SK-N-SH (cell line): ENCODE results near the gene METTL25B. TPM values are rescaled to one million over a fixed set of nuclear protein-coding genes. Genes with fewer than 3 reads are reported as not detected.

Experiments
- CTCF ChIA-PET: fragments of 300-600, 350-600 bp; formaldehyde crosslinking; extraction: SDS; loops from one replicate; lab custom pipeline; 2021; lab: Yijun Ruan, JAX
- POLR2A ChIA-PET: fragments of 350-600 bp; sonication (Branson Sonifier 250); formaldehyde crosslinking; extraction: SDS; loops from one replicate; lab custom pipeline; 2020; ENCODE audit warnings: antibody characterized with exemption, inconsistent platforms; lab: Yijun Ruan, JAX
- DNase-seq: peaks from one replicate; pipeline ENCODE4 v3.0.0; 2012
- H2AFZ ChIP-seq: fragments of 200-600 bp; sonication (generic); 2 replicates; pipeline ENCODE4 v1.8.1; 2016; ENCODE audit warnings: antibody characterized with exemption, mild to moderate bottlenecking, low read depth
- H3F3A ChIP-seq: fragments of 200-600 bp; sonication (generic); replicated peaks from 2 replicates; pipeline ENCODE3; 2016; ENCODE audit warnings: antibody characterized with exemption, mild to moderate bottlenecking; ENCODE audit not compliant: insufficient read depth
- H3K27ac ChIP-seq, 2 experiments: fragments of 200-500 bp in 1 of 2; fragments of 200-600 bp in 1 of 2; sonication (Bioruptor generic) in 1 of 2; sonication (generic), shearing (Covaris generic) in 1 of 2; 2 replicates each; pipeline versions ENCODE4 v1.5.1 to v1.6.1; 2014 to 2016; ENCODE audit warnings: low read depth in 2 of 2, inconsistent platforms in 1 of 2, low read length in 1 of 2, mild to moderate bottlenecking in 1 of 2, mixed read lengths in 1 of 2
- H3K27me3 ChIP-seq: fragments of 200-600 bp; sonication (generic), shearing (Covaris generic); 2 replicates; pipeline ENCODE4 v1.6.1; 2016; ENCODE audit warnings: mixed run types; ENCODE audit not compliant: insufficient read depth
- H3K36me3 ChIP-seq, 2 experiments: fragments of 200-500 bp in 1 of 2; fragments of 200-600 bp in 1 of 2; sonication (Bioruptor generic) in 1 of 2; sonication (generic) in 1 of 2; replicated peaks in 1 of 2; 2 replicates each; pipeline versions ENCODE3 to v1.5.1; 2014 to 2016; ENCODE audit warnings: low read length in 1 of 2, mild to moderate bottlenecking in 1 of 2; ENCODE audit not compliant: insufficient read depth in 2 of 2, control insufficient read depth in 1 of 2
- H3K4me1 ChIP-seq, 2 experiments: fragments of 200-500 bp in 1 of 2; fragments of 200-600 bp in 1 of 2; sonication (Bioruptor generic) in 1 of 2; sonication (generic), shearing (Covaris generic) in 1 of 2; 2 replicates each; pipeline versions ENCODE4 v1.5.1 to v1.6.1; 2014 to 2016; ENCODE audit warnings: low read depth in 1 of 2, low read length in 1 of 2, mixed run types in 1 of 2; ENCODE audit not compliant: insufficient read depth in 2 of 2, control insufficient read depth in 1 of 2
- H3K4me2 ChIP-seq: fragments of 200-600 bp; sonication (generic), shearing (Covaris generic); 2 replicates; pipeline ENCODE4 v1.6.1; 2017; ENCODE audit warnings: mixed run types
- H3K4me3 ChIP-seq, 2 experiments: fragments of 200-500 bp in 1 of 2; fragments of 200-600 bp in 1 of 2; sonication (Bioruptor generic) in 1 of 2; sonication (generic), shearing (Covaris generic) in 1 of 2; 2 replicates each; pipeline versions ENCODE4 v1.5.1 to v1.8.1; 2014 to 2016; ENCODE audit warnings: low read depth in 2 of 2, inconsistent platforms in 1 of 2, low read length in 1 of 2, mild to moderate bottlenecking in 1 of 2, mixed read lengths in 1 of 2, moderate library complexity in 1 of 2
- H3K79me2 ChIP-seq: fragments of 200-600 bp; sonication (generic); 2 replicates; pipeline ENCODE4 v1.8.1; 2017; ENCODE audit warnings: mild to moderate bottlenecking; ENCODE audit not compliant: insufficient read depth
- H3K9ac ChIP-seq: fragments of 200-600 bp; sonication (generic); 2 replicates; pipeline ENCODE4 v1.6.1; 2017; ENCODE audit warnings: mixed run types
- H3K9me2 ChIP-seq: fragments of 200-600 bp; sonication (generic); 2 replicates; pipeline ENCODE4 v1.6.1; 2017; ENCODE audit warnings: mixed run types
- H3K9me3 ChIP-seq: fragments of 200-600 bp; sonication (generic); 2 replicates; pipeline ENCODE4 v1.6.1; 2017; ENCODE audit warnings: mixed run types, mild to moderate bottlenecking, moderate library complexity
- H4K20me1 ChIP-seq: fragments of 200-600 bp; sonication (generic); 2 replicates; pipeline ENCODE4 v1.6.1; 2017; ENCODE audit warnings: mild to moderate bottlenecking, mixed run types; ENCODE audit not compliant: insufficient read depth
- CTCF ChIP-seq: fragments of 200-600 bp; sonication (generic); IDR thresholded peaks from 2 replicates; pipeline ENCODE4 v1.6.1; 2017; ENCODE audit warnings: antibody characterized with exemption, mild to moderate bottlenecking, moderate library complexity
- FOSL2 ChIP-seq: IDR thresholded peaks from 2 replicates; pipeline ENCODE4 v1.4.0; 2012; ENCODE audit warnings: low read depth, mild to moderate bottlenecking, moderate library complexity, borderline replicate concordance
- FOXJ3 ChIP-seq: sonication (generic); formaldehyde crosslinking; IDR thresholded peaks from 2 replicates; pipeline ENCODE4 v1.5.1; 2020; ENCODE audit warnings: mild to moderate bottlenecking, missing genetic modification reagents
- FOXM1 ChIP-seq: IDR thresholded peaks from 2 replicates; pipeline ENCODE4 v1.4.0; 2012; ENCODE audit warnings: low read depth, mild to moderate bottlenecking
- GATA2 ChIP-seq: sonication (generic); formaldehyde crosslinking; IDR thresholded peaks from 2 replicates; pipeline ENCODE4 v1.5.0; 2020; ENCODE audit warnings: mild to moderate bottlenecking, missing genetic modification reagents
- IRF3 ChIP-seq: fragments of 150-350 bp; IDR thresholded peaks from 2 replicates; pipeline ENCODE4 v1.6.1; 2016; ENCODE audit warnings: mild to moderate bottlenecking, low read depth, low read length
- JUND ChIP-seq: IDR thresholded peaks from 2 replicates; pipeline ENCODE4 v1.4.0; 2012
- MXI1 ChIP-seq: IDR thresholded peaks from 2 replicates; pipeline ENCODE4 v1.6.1; 2012; ENCODE audit warnings: mild to moderate bottlenecking, low read depth, low read length, improper control_type of control experiment
- NRF1 ChIP-seq: IDR thresholded peaks from 2 replicates; pipeline ENCODE4 v1.6.1; 2012; ENCODE audit warnings: low read depth, mild to moderate bottlenecking, low read length
- POLR2AphosphoS5 ChIP-seq: IDR thresholded peaks from 2 replicates; pipeline ENCODE4 v1.6.1; 2012; ENCODE audit warnings: low read depth, low read length
- RCOR1 ChIP-seq: fragments of 150-350 bp; IDR thresholded peaks from 2 replicates; pipeline ENCODE4 v1.6.1; 2017; ENCODE audit warnings: antibody characterized with exemption, low read length
- SIN3A ChIP-seq: IDR thresholded peaks from 2 replicates; pipeline ENCODE4 v1.6.1; 2012; ENCODE audit warnings: low read depth, mild to moderate bottlenecking, low read length, moderate library complexity, borderline replicate concordance
- TAF1 ChIP-seq: IDR thresholded peaks from 2 replicates; pipeline ENCODE4 v1.6.1; 2012; ENCODE audit warnings: low read depth, mild to moderate bottlenecking, low read length, moderate library complexity, borderline replicate concordance
- TCF12 ChIP-seq: IDR thresholded peaks from 2 replicates; pipeline ENCODE4 v1.4.0; 2012
- USF1 ChIP-seq: IDR thresholded peaks from 2 replicates; pipeline ENCODE4 v1.4.0; 2012; ENCODE audit warnings: low read depth, borderline replicate concordance
- USF2 ChIP-seq: fragments of 150-350 bp; IDR thresholded peaks from 2 replicates; pipeline ENCODE4 v1.6.1; 2017; ENCODE audit warnings: antibody characterized with exemption, low read length, low read depth, borderline replicate concordance
- ZBTB33 ChIP-seq: IDR thresholded peaks from 2 replicates; pipeline ENCODE4 v1.4.0; 2012; ENCODE audit warnings: low read depth, borderline replicate concordance
- WGBS: methylation state at CpG from one replicate; pipeline ENCODE4 v1.1.6; 2017; ENCODE audit warnings: low lambda C conversion rate; 5-methylcytosine and 5-hydroxymethylcytosine counted together
- polyA plus RNA-seq, 3 experiments: library from polyadenylated mRNA; depleted of rRNA; stranded (reverse); fragments of >200 nt; gene quantifications; 2 replicates each; pipeline ENCODE4 v1.2.3, GENCODE V29; 2012

METTL25B gene
- polyA plus RNA-seq, 1 of the 3 experiments (the other 2 are of a cell fraction), result 20.1 TPM

- H3K79me2 ChIP-seq, result peaks cover 68% of the 10 kb centered on the region
- H3K27ac ChIP-seq, result peak within 1 kb of the TSS; percentile 100
- CTCF ChIA-PET, result interaction anchor here (0.8 to 3.9 kb wide), 15 partner anchors 9 to 366 kb away, joined by 3 to 30 read pairs (median 4); partner anchors contain the start of genes INSRR, METTL25B, MRPL24 and NES
- H3K36me3 ChIP-seq, result peaks cover 2 to 8% of the 10 kb centered on the region in 2 experiments
- TF ChIP-seq RCOR1, result no peak
- TF ChIP-seq TAF1, result 0 out of 2 replicates have a peak, but pooled peaks have one; percentile 5
- peak; percentile 93 for TF ChIP-seq FOXM1
- H3K27me3 ChIP-seq, result no peaks in the 10 kb centered on the region
- no peaks in the 10 kb centered on the region for H3K9me2 ChIP-seq
- no peaks in the 10 kb centered on the region for H4K20me1 ChIP-seq
- H3K4me3 ChIP-seq, result peak within 1 kb of the TSS; percentile 78 to 98
- no peaks in the 10 kb centered on the region for H3K9me3 ChIP-seq
- peak within 1 kb of the TSS; percentile 100 for H3K9ac ChIP-seq
- DNase-seq, result no peak
- peak within 1 kb of the TSS; percentile 88 for H3K4me2 ChIP-seq
- H3F3A ChIP-seq, result peaks cover 26% of the 10 kb centered on the region
- WGBS, result 0% methylated on average over 2 of the region's 48 CpGs
- POLR2A ChIA-PET, result interaction anchor here (0.6 to 2.3 kb wide), 11 partner anchors 9 to 247 kb away, joined by 3 to 26 read pairs (median 5); partner anchors contain the start of genes ISG20L2, METTL25B, MRPL24 and NTRK1
- peak within 1 kb of the TSS; percentile 55 for H2AFZ ChIP-seq
- H3K4me1 ChIP-seq, result peaks cover 28 to 45% of the 10 kb centered on the region in 2 experiments
These were observed 23.1 kb downstream of the METTL25B start, which contains the start of gene HDGF for GRCh38 chr1:156751451-156751756. HDGF (minus strand) TSS chr1:156751675; CDS start chr1:156751429, 246 bp downstream.

- H3K9me2 ChIP-seq, result no peaks in the 10 kb centered on the region
- H3K4me2 ChIP-seq, result peak overlapping the region; percentile 78
- H3K36me3 ChIP-seq, result peaks cover 2 to 8% of the 10 kb centered on the region in 2 experiments
- H4K20me1 ChIP-seq, result no peaks in the 10 kb centered on the region
- WGBS, result under 1% methylated on average over 48 of the region's 68 CpGs
- H2AFZ ChIP-seq, result peak overlapping the region; percentile 55
- peaks cover 26% of the 10 kb centered on the region for H3F3A ChIP-seq
- H3K9me3 ChIP-seq, result no peaks in the 10 kb centered on the region
- peak overlapping the region; percentile 100 for H3K27ac ChIP-seq
- peaks cover 27 to 40% of the 10 kb centered on the region in 2 experiments for H3K4me1 ChIP-seq
- CTCF ChIA-PET, result interaction anchor here (0.6 to 3.9 kb wide), 18 partner anchors 9 to 366 kb away, joined by 3 to 30 read pairs (median 4); partner anchors contain the start of genes INSRR, METTL25B, MRPL24 and NES
- peaks cover 63% of the 10 kb centered on the region for H3K79me2 ChIP-seq
- H3K27me3 ChIP-seq, result no peaks in the 10 kb centered on the region
- peak overlapping the region; percentile 100 for H3K9ac ChIP-seq
- POLR2A ChIA-PET, result interaction anchor here (0.6 to 2.3 kb wide), 11 partner anchors 9 to 248 kb away, joined by 3 to 26 read pairs (median 5); partner anchors contain the start of genes ISG20L2, METTL25B, MRPL24 and NTRK1
- H3K4me3 ChIP-seq, result peak overlapping the region; percentile 78 to 98
- peak; percentile 98 for DNase-seq
- peak; percentile 43; the same call in 1 of the 2 replicates for TF ChIP-seq POLR2AphosphoS5
- TF ChIP-seq FOXM1, result peak; percentile 6; the same call in 1 of the 2 replicates
- TF ChIP-seq SIN3A, result peak; percentile 93; the same call in 1 of the 2 replicates
- no peak for TF ChIP-seq IRF3
- no peak for TF ChIP-seq FOSL2
- peak; percentile 27; the same call in 1 of the 2 replicates for TF ChIP-seq TCF12
- 0 out of 2 replicates have a peak, but pooled peaks have one; percentile 57 for TF ChIP-seq ZBTB33
- TF ChIP-seq FOXJ3 (CRISPR knock-in tag), result no peak
- no peak for TF ChIP-seq GATA2
- no peak for TF ChIP-seq JUND
- no peak for TF ChIP-seq CTCF
- peak; percentile 72; the same call in 1 of the 2 replicates for TF ChIP-seq TAF1
- no peak for TF ChIP-seq RCOR1
- peak; percentile 83 for TF ChIP-seq MXI1
- TF ChIP-seq NRF1, result no peak
- TF ChIP-seq USF1, result peak; percentile 78
- TF ChIP-seq USF2, result no peak
These were observed 23.6 kb downstream of the METTL25B start for GRCh38 chr1:156751757-156752481.
